NCI-H345 treated with DMSO at 0.1 percent for 48 hours (cell line): ENCODE measurements around the gene OPTC.
"Not testable (repeated sequence)": the region's sequence is repeated elsewhere in the genome, so short reads cannot be mapped to it uniquely, and the experiment has no call there.

ENCODE experiments used
- DNase-seq: peaks from one replicate; lab custom pipeline; 2025; ENCODE audit not compliant: unreplicated experiment; lab: John Stamatoyannopoulos, UW

The OPTC gene

GRCh38 chr1:203493901-203494300 lies at the start of gene OPTC:
Gene OPTC, plus strand, starts transcription at chr1:203494153. Its CDS starts 1,853 bp downstream, at chr1:203496006.
- no peak for DNase-seq

GRCh38 chr1:203444171-203444576 lies 49.8 kb upstream of the OPTC start:
- no peak for DNase-seq

- DNase-seq: no peak
Measured at GRCh38 chr1:203447151-203447550, 46.8 kb upstream of the OPTC start.

GRCh38 chr1:203447598-203447997 lies 46.4 kb upstream of the OPTC start:
- not testable (repeated sequence) for DNase-seq

GRCh38 chr1:203448521-203449061 lies 45.4 kb upstream of the OPTC start:
- DNase-seq: no peak

GRCh38 chr1:203450001-203450400 lies 44.0 kb upstream of the OPTC start:
- DNase-seq: no peak

- DNase-seq: no peak
Measured at GRCh38 chr1:203450479-203451149, 43.3 kb upstream of the OPTC start.

GRCh38 chr1:203451836-203452784 lies 41.8 kb upstream of the OPTC start:
- DNase-seq: no peak

GRCh38 chr1:203453016-203453415 lies 40.9 kb upstream of the OPTC start:
- DNase-seq: no peak

- no peak for DNase-seq
Measured at GRCh38 chr1:203453616-203454015, 40.3 kb upstream of the OPTC start.

- DNase-seq: no peak
Measured at GRCh38 chr1:203454986-203455471, 38.9 kb upstream of the OPTC start.

- no peak for DNase-seq
Measured at GRCh38 chr1:203455706-203456105, 38.2 kb upstream of the OPTC start.

- no peak for DNase-seq
Measured at GRCh38 chr1:203456577-203456976, 37.4 kb upstream of the OPTC start.

GRCh38 chr1:203458078-203458477 lies 35.9 kb upstream of the OPTC start:
- DNase-seq: no peak

GRCh38 chr1:203459671-203460201 lies 34.2 kb upstream of the OPTC start:
- DNase-seq: no peak

- DNase-seq: peak; percentile 52
Measured at GRCh38 chr1:203461717-203462116, 32.2 kb upstream of the OPTC start.

GRCh38 chr1:203462143-203462542 lies 31.8 kb upstream of the OPTC start:
- no peak for DNase-seq

GRCh38 chr1:203462878-203463277 lies 31.1 kb upstream of the OPTC start:
- DNase-seq: no peak

- DNase-seq: no peak
Measured at GRCh38 chr1:203463469-203464062, 30.4 kb upstream of the OPTC start.

GRCh38 chr1:203464226-203464625 lies 29.7 kb upstream of the OPTC start:
- no peak for DNase-seq

- no peak for DNase-seq
Measured at GRCh38 chr1:203464743-203465142, 29.2 kb upstream of the OPTC start.
